GM23338 (cell line): ENCODE results near the gene LEFTY2. TPM values are rescaled to one million over a fixed set of nuclear protein-coding genes. Genes with fewer than 3 reads are reported as not detected.

Source experiments
- ATAC-seq: fragments of 200-7000 bp; cut with Tn5 transposase; 3 replicates; pipeline ENCODE4 v1.9.1; 2020
- DNase-seq: peaks from one replicate; pipeline ENCODE4 v3.0.0-alpha.2; 2015; ENCODE audit warnings: low spot score
- H2AFZ ChIP-seq: fragments of 200-600 bp; sonication (generic); 2 replicates; pipeline ENCODE4 v1.8.0; 2016; ENCODE audit warnings: antibody characterized with exemption, mild to moderate bottlenecking, moderate library complexity
- H3F3A ChIP-seq: fragments of 200-600 bp; sonication (generic); replicated peaks from 2 replicates; pipeline ENCODE4 v1.8.0; 2017; ENCODE audit warnings: antibody characterized with exemption, mixed run types, low read depth
- H3K27ac ChIP-seq: fragments of 200-600 bp; sonication (generic); 2 replicates; pipeline ENCODE4 v1.6.1; 2016; ENCODE audit warnings: low read depth
- H3K27me3 ChIP-seq: fragments of 200-600 bp; sonication (generic); 2 replicates; pipeline ENCODE4 v1.8.0; 2016; ENCODE audit warnings: mild to moderate bottlenecking, mixed run types, moderate library complexity; ENCODE audit not compliant: insufficient read depth
- H3K36me3 ChIP-seq: fragments of 200-600 bp; sonication (generic); 2 replicates; pipeline ENCODE4 v1.8.0; 2016; ENCODE audit warnings: mild to moderate bottlenecking; ENCODE audit not compliant: insufficient read depth
- H3K4me1 ChIP-seq: fragments of 200-600 bp; sonication (generic); 2 replicates; pipeline ENCODE4 v1.8.0; 2016; ENCODE audit warnings: mild to moderate bottlenecking, moderate library complexity; ENCODE audit not compliant: insufficient read depth
- H3K4me2 ChIP-seq: fragments of 200-600 bp; sonication (generic); 2 replicates; pipeline ENCODE4 v1.7.1; 2017; ENCODE audit warnings: mixed run types
- H3K4me3 ChIP-seq: fragments of 200-600 bp; sonication (generic); 2 replicates; pipeline ENCODE4 v1.6.1; 2016; ENCODE audit warnings: mixed run types
- H3K79me2 ChIP-seq: fragments of 200-600 bp; sonication (generic); replicated peaks from 2 replicates; pipeline ENCODE4 v1.8.0; 2017; ENCODE audit warnings: mild to moderate bottlenecking; ENCODE audit not compliant: insufficient read depth
- H3K9me2 ChIP-seq: fragments of 200-600 bp; sonication (generic); 2 replicates; pipeline ENCODE4 v1.8.0; 2017; ENCODE audit not compliant: insufficient read depth
- H4K20me1 ChIP-seq: fragments of 200-600 bp; sonication (generic); replicated peaks from 2 replicates; pipeline ENCODE4 v1.8.0; 2017; ENCODE audit warnings: mild to moderate bottlenecking; ENCODE audit not compliant: insufficient read depth
- H3K27ac Mint-ChIP-seq: 2 replicates; pipeline ENCODE4 v1.8.0; 2020; ENCODE audit warnings: inconsistent platforms, mild to moderate bottlenecking, moderate library complexity, mixed read lengths
- H3K27me3 Mint-ChIP-seq: 3 replicates; pipeline ENCODE4 v1.8.0; 2022; ENCODE audit warnings: low read depth, mild to moderate bottlenecking, moderate library complexity, mixed read lengths, inconsistent platforms; ENCODE audit not compliant: insufficient read depth, poor library complexity
- H3K36me3 Mint-ChIP-seq: 3 replicates; pipeline ENCODE4 v1.8.0; 2021; ENCODE audit warnings: low read depth, mild to moderate bottlenecking, inconsistent platforms, moderate library complexity, mixed read lengths
- H3K4me1 Mint-ChIP-seq: 3 replicates; pipeline ENCODE4 v1.8.0; 2020; ENCODE audit warnings: mild to moderate bottlenecking, inconsistent platforms, mixed read lengths
- H3K4me3 Mint-ChIP-seq: 3 replicates; pipeline ENCODE4 v1.8.0; 2021; ENCODE audit warnings: moderate library complexity, mild to moderate bottlenecking, inconsistent platforms, mixed read lengths
- H3K9me3 Mint-ChIP-seq: 3 replicates; pipeline ENCODE4 v1.8.0; 2020; ENCODE audit warnings: moderate library complexity, mild to moderate bottlenecking, inconsistent platforms, mixed read lengths
- CREB1 ChIP-seq: fragments of 250-450 bp; sonication (Bioruptor Pico); IDR thresholded peaks from 2 replicates; pipeline ENCODE4 v1.5.0; 2020; ENCODE audit warnings: low read depth, mild to moderate bottlenecking, moderate library complexity
- EZH2 ChIP-seq: fragments of 200-600 bp; sonication (generic); IDR thresholded peaks from one replicate; pipeline ENCODE4 v1.8.0; 2017; ENCODE audit warnings: antibody characterized with exemption, mild to moderate bottlenecking, low read depth; ENCODE audit not compliant: unreplicated experiment
- EZH2phosphoT487 ChIP-seq: fragments of 200-600 bp; sonication (generic); IDR thresholded peaks from one replicate; pipeline ENCODE4 v1.8.1; 2018; ENCODE audit warnings: antibody characterized with exemption; ENCODE audit not compliant: unreplicated experiment
- JUNB ChIP-seq: IDR thresholded peaks from one replicate; pipeline ENCODE4 v1.6.1; 2016; ENCODE audit warnings: antibody characterized with exemption; ENCODE audit not compliant: unreplicated experiment
- NANOG ChIP-seq: IDR thresholded peaks from 2 replicates; pipeline ENCODE4 v1.6.1; 2016; ENCODE audit warnings: antibody characterized with exemption, borderline replicate concordance
- POLR2AphosphoS5 ChIP-seq: IDR thresholded peaks from 2 replicates; pipeline ENCODE4 v1.6.1; 2016; ENCODE audit warnings: antibody characterized with exemption, low read depth
- ZNF114 ChIP-seq: fragments of 250-450 bp; sonication (Bioruptor Pico); IDR thresholded peaks from 2 replicates; pipeline ENCODE4 v1.5.0; 2020; ENCODE audit warnings: mild to moderate bottlenecking, moderate library complexity
- ZNF331 ChIP-seq: fragments of 250-450 bp; sonication (Bioruptor Pico); IDR thresholded peaks from 2 replicates; pipeline ENCODE4 v1.5.0; 2020; ENCODE audit warnings: low read depth, mild to moderate bottlenecking, moderate library complexity
- polyA plus RNA-seq: library from polyadenylated mRNA; unstranded; fragments of >200 nt; fragmentation: Nextera tagmentation; extraction: Ambion mirVana; gene quantifications from 2 replicates; pipeline ENCODE4 v1.2.1, GENCODE V29; 2016
- total RNA-seq: library from RNA; depleted of rRNA; stranded (reverse); fragments of >200 nt; shearing (Covaris generic); gene quantifications from 2 replicates; pipeline ENCODE4 v1.2.3, GENCODE V29; 2014
- TF ChIP-seq, protein P1 (sequence below): fragments of 250-450 bp; sonication (Bioruptor Pico); IDR thresholded peaks from 2 replicates; pipeline ENCODE4 v1.5.0; 2020; ENCODE audit warnings: mild to moderate bottlenecking, moderate library complexity
- TF ChIP-seq, protein P2 (sequence below): IDR thresholded peaks from 2 replicates; pipeline ENCODE4 v1.6.1; 2016; ENCODE audit warnings: antibody characterized with exemption
- TF ChIP-seq, protein P3 (sequence below): IDR thresholded peaks from one replicate; pipeline ENCODE4 v1.6.1; 2018; ENCODE audit warnings: antibody characterized with exemption; ENCODE audit not compliant: unreplicated experiment
- TF ChIP-seq, protein P4 (sequence below), 2 experiments: fragments of 200-600 bp in 1 of 2; sonication (generic) in 1 of 2; conservative IDR thresholded peaks; 2 replicates each; pipeline versions ENCODE4 v1.5.1 to v1.6.1; 2016 to 2017; ENCODE audit warnings: antibody characterized with exemption in 2 of 2, low read depth in 2 of 2, mild to moderate bottlenecking in 2 of 2, moderate library complexity in 1 of 2

LEFTY2 gene
- total and polyA plus RNA-seq, 2 experiments from 2014 or later = 8.3 to 12.4 TPM

DNA sequence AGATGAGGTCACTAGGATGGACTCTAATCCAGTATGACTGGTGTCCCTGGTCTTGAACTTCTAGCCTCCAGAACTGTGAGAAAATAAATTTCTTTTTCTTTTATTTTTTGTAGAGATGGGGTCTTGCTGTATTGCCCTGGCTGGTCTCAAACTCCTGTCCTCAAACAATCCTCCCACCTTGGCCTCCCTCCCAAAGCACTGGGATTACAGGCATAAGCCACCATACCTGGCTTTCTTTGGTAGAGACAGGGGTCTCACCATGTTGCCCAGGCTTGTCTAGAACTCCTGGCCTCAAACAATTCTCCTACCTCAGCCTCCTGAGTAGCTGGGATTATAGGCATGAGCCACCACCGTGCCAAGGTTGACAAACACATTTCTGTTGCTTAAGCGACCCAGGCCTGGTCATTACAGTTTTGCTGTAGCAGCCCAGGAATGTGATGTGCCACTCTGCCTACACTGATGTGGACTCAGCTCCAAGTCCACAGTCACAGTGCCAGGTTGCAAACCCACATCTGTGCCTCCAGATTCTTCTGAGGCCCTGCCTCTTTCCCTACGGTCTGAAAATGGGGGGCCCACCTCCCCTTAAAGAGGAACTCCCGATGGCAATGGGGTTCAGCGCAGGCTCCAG, 32.9 kb downstream of the LEFTY2 start (continued):
- TF ChIP-seq, protein P1, sequence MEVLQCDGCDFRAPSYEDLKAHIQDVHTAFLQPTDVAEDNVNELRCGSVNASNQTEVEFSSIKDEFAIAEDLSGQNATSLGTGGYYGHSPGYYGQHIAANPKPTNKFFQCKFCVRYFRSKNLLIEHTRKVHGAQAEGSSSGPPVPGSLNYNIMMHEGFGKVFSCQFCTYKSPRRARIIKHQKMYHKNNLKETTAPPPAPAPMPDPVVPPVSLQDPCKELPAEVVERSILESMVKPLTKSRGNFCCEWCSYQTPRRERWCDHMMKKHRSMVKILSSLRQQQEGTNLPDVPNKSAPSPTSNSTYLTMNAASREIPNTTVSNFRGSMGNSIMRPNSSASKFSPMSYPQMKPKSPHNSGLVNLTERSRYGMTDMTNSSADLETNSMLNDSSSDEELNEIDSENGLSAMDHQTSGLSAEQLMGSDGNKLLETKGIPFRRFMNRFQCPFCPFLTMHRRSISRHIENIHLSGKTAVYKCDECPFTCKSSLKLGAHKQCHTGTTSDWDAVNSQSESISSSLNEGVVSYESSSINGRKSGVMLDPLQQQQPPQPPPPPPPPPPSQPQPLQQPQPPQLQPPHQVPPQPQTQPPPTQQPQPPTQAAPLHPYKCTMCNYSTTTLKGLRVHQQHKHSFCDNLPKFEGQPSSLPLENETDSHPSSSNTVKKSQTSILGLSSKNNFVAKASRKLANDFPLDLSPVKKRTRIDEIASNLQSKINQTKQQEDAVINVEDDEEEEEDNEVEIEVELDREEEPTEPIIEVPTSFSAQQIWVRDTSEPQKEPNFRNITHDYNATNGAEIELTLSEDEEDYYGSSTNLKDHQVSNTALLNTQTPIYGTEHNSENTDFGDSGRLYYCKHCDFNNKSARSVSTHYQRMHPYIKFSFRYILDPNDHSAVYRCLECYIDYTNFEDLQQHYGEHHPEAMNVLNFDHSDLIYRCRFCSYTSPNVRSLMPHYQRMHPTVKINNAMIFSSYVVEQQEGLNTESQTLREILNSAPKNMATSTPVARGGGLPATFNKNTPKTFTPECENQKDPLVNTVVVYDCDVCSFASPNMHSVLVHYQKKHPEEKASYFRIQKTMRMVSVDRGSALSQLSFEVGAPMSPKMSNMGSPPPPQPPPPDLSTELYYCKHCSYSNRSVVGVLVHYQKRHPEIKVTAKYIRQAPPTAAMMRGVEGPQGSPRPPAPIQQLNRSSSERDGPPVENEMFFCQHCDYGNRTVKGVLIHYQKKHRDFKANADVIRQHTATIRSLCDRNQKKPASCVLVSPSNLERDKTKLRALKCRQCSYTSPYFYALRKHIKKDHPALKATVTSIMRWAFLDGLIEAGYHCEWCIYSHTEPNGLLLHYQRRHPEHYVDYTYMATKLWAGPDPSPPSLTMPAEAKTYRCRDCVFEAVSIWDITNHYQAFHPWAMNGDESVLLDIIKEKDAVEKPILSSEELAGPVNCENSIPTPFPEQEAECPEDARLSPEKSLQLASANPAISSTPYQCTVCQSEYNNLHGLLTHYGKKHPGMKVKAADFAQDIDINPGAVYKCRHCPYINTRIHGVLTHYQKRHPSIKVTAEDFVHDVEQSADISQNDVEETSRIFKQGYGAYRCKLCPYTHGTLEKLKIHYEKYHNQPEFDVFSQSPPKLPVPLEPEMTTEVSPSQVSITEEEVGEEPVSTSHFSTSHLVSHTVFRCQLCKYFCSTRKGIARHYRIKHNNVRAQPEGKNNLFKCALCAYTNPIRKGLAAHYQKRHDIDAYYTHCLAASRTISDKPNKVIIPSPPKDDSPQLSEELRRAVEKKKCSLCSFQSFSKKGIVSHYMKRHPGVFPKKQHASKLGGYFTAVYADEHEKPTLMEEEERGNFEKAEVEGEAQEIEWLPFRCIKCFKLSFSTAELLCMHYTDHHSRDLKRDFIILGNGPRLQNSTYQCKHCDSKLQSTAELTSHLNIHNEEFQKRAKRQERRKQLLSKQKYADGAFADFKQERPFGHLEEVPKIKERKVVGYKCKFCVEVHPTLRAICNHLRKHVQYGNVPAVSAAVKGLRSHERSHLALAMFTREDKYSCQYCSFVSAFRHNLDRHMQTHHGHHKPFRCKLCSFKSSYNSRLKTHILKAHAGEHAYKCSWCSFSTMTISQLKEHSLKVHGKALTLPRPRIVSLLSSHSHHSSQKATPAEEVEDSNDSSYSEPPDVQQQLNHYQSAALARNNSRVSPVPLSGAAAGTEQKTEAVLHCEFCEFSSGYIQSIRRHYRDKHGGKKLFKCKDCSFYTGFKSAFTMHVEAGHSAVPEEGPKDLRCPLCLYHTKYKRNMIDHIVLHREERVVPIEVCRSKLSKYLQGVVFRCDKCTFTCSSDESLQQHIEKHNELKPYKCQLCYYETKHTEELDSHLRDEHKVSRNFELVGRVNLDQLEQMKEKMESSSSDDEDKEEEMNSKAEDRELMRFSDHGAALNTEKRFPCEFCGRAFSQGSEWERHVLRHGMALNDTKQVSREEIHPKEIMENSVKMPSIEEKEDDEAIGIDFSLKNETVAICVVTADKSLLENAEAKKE (CRISPR knock-in tag) = no peak

DNA sequence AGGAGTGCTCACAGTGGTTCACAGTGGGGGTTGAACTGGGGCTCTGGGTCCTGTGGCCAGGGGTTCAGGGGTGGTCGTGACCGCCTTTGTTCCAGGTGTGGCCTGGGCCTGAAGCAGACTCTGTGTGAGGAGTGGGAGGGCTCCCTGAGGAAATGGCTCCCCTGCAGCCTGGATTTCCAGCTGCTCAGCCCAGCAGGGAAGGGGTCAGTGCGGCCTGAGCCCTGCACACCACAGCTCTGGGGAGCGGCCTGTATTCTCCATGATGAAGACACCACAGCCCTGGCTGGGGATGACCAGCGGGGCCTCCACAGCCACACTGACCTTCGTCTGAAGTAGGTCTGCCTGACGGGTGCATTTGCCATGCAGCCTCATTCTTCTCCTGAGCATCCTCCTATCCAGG, 33.7 kb downstream of the LEFTY2 start:
- Histone ChIP-seq H3F3A (no peaks in the 10 kb centered on the region), H3K79me2 (no peaks in the 10 kb centered on the region), H3K4me3 (no peak overlapping the region), H4K20me1 (no peaks in the 10 kb centered on the region), H3K4me2 (no peak overlapping the region), H3K27me3 (no peaks in the 10 kb centered on the region), H3K9me2 (no peaks in the 10 kb centered on the region), H3K27ac (no peak overlapping the region), H3K36me3 (no peaks in the 10 kb centered on the region), H2AFZ (no peak overlapping the region), H3K4me1 (peaks cover 11% of the 10 kb centered on the region)
- Mint-ChIP-seq H3K4me1 (peaks cover 19% of the 10 kb centered on the region), H3K9me3 (no peaks in the 10 kb centered on the region; the same call in 1 of the 3 replicates), H3K4me3 (no peak overlapping the region), H3K27ac (no peak overlapping the region), H3K36me3 (no peaks in the 10 kb centered on the region; the same call in 2 of the 3 replicates), H3K27me3 (peaks cover 16% of the 10 kb centered on the region)
- ATAC-seq (no peak), DNase-seq (no peak)
- no peak for TF ChIP-seq CREB1 (CRISPR knock-in tag)
- TF ChIP-seq, protein P2, sequence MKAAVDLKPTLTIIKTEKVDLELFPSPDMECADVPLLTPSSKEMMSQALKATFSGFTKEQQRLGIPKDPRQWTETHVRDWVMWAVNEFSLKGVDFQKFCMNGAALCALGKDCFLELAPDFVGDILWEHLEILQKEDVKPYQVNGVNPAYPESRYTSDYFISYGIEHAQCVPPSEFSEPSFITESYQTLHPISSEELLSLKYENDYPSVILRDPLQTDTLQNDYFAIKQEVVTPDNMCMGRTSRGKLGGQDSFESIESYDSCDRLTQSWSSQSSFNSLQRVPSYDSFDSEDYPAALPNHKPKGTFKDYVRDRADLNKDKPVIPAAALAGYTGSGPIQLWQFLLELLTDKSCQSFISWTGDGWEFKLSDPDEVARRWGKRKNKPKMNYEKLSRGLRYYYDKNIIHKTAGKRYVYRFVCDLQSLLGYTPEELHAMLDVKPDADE = no peak
- TF ChIP-seq, protein P3, sequence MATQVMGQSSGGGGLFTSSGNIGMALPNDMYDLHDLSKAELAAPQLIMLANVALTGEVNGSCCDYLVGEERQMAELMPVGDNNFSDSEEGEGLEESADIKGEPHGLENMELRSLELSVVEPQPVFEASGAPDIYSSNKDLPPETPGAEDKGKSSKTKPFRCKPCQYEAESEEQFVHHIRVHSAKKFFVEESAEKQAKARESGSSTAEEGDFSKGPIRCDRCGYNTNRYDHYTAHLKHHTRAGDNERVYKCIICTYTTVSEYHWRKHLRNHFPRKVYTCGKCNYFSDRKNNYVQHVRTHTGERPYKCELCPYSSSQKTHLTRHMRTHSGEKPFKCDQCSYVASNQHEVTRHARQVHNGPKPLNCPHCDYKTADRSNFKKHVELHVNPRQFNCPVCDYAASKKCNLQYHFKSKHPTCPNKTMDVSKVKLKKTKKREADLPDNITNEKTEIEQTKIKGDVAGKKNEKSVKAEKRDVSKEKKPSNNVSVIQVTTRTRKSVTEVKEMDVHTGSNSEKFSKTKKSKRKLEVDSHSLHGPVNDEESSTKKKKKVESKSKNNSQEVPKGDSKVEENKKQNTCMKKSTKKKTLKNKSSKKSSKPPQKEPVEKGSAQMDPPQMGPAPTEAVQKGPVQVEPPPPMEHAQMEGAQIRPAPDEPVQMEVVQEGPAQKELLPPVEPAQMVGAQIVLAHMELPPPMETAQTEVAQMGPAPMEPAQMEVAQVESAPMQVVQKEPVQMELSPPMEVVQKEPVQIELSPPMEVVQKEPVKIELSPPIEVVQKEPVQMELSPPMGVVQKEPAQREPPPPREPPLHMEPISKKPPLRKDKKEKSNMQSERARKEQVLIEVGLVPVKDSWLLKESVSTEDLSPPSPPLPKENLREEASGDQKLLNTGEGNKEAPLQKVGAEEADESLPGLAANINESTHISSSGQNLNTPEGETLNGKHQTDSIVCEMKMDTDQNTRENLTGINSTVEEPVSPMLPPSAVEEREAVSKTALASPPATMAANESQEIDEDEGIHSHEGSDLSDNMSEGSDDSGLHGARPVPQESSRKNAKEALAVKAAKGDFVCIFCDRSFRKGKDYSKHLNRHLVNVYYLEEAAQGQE = no peak
- TF ChIP-seq ZNF331 (CRISPR knock-in tag) = no peak
- TF ChIP-seq ZNF114 (CRISPR knock-in tag) = no peak
- no peak for TF ChIP-seq POLR2AphosphoS5
- TF ChIP-seq EZH2phosphoT487 = no peak
- no peak for TF ChIP-seq JUNB
- TF ChIP-seq, protein P4, sequence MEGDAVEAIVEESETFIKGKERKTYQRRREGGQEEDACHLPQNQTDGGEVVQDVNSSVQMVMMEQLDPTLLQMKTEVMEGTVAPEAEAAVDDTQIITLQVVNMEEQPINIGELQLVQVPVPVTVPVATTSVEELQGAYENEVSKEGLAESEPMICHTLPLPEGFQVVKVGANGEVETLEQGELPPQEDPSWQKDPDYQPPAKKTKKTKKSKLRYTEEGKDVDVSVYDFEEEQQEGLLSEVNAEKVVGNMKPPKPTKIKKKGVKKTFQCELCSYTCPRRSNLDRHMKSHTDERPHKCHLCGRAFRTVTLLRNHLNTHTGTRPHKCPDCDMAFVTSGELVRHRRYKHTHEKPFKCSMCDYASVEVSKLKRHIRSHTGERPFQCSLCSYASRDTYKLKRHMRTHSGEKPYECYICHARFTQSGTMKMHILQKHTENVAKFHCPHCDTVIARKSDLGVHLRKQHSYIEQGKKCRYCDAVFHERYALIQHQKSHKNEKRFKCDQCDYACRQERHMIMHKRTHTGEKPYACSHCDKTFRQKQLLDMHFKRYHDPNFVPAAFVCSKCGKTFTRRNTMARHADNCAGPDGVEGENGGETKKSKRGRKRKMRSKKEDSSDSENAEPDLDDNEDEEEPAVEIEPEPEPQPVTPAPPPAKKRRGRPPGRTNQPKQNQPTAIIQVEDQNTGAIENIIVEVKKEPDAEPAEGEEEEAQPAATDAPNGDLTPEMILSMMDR (conservative IDR thresholded peaks at IDR 0.05; ENCODE audit: low read depth in 2 of 2) = no peak
- no peak for TF ChIP-seq EZH2
- no peak for TF ChIP-seq NANOG
